H4 (cell line): Measurements from ENCODE around the gene IQCN. TPM values are rescaled to one million over a fixed set of nuclear protein-coding genes. Genes with fewer than 3 reads are reported as not detected.
A peak's percentile ranks its signal among the peaks of the same experiment; 100 is the strongest.

Experiments used
- DNase-seq: peaks from one replicate; pipeline ENCODE4 v3.0.0-alpha.2; 2015; ENCODE audit warnings: low spot score
- total RNA-seq: library from RNA; depleted of rRNA; stranded (reverse); fragments of >200 nt; shearing (Covaris generic); gene quantifications from 2 replicates; pipeline ENCODE4 v1.2.3, GENCODE V29; 2014

IQCN gene
- total RNA-seq, 1 experiment from 2014 or later, result 0.62 TPM

DNA sequence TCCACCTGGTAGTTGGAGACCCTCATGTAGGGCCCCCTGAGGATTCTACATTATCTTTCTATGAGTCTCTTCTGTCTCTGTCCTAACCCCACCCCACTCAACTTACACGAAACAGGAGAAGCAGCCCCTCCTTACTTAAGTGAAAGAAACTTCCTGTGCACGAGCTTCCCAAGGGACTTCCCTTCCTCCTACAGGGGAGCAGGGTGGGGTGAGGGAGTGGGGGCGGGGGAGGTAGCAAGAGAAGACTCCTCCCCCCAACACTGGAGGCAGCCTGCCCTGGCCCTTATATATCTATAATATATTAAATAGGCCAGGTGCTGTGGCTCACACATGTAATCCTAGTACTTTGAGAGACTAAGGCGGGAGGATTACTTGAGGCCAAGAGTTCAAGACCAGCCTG lies 42.5 kb downstream of the IQCN start:
- DNase-seq, result no peak

DNA sequence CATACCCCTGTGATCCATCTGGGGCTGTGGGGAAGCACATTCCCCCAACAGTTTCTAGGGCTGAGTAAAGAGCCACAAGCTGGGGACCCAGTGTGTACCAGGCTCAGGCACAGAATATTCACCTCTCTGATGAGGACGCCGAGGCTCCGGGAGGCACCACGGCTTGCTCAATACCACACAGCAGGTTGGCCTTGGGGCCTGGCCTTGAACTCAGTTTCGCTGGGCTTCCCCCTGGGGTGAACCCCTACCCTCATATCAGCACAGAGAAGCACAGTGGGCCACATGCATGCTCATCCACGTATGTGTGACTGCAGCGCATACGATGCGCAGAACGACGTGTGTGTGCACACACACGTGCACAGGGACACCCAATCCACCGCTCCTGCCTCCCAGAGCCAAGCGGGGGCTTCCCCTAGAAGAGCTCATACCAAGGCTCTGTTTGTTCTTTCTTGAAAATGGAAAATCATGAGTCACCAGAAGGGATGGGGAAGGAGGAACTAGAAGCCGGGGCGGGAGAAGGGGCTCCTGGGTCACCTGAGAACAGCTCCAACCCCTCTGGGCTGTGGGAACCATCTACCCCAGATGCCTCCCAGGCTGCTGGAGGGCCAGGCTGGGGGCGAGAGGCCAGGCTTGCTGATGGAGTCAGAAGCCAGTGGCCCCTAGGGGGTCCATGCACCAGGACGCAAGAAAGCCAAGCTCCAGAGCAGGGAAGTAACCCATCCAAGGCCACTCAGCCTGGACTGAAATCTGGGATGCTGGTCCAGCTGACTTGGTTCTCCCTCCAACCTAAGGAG lies 43.1 kb downstream of the IQCN start:
- no peak for DNase-seq

DNA sequence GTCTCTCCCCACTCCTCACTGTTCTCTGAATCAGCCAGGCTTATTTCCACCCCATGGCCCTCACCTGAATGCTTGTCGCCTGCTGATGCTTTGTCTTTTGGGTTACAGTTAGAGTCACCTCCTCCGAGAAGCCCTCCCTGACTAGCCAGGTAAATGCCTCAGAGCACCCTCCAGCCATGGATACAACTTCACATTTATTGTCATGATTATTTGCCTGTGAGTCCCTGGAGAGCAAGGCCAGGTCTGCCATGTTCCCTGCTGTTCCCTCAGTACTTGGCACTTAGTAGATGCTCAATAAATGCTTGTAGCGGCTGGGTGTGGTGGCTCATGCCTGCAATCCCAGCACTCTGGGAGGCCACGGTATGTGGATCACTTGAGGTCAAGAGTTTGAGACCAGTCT lies 44.3 kb downstream of the IQCN start:
- DNase-seq, result no peak

- DNase-seq, result no peak
These were observed 44.8 kb downstream of the IQCN start for GRCh38 chr19:18229474-18229873.

DNA sequence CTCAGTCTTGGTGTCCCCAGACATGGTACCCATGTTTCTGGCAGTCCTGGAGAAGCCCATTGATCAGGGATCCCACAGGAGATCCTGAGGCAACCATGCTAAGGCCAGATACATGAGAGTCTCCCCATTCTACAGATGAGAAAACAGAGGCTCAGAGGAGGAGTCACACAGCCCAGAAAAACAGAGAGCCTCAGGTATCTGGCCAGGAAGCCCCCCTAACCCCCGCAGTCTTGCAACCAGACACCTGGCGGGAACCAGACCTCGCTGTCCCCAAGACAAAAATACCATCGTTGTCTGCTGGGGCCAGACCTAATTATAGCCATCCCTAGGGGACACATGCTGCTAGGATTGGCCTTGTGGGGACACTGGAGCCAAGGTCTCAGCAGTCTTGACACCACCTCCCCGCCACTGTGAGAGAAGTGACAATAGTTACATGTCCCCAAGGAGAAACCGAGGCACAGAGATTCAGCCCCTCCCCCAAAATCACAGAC lies 46.4 kb downstream of the IQCN start:
- no peak for DNase-seq

GRCh38 chr19:18226956-18227780 lies 47.1 kb downstream of the IQCN start:
- no peak for DNase-seq

GRCh38 chr19:18225702-18226468 lies 48.4 kb downstream of the IQCN start, which contains the start of gene PDE4C:
TSS of gene PDE4C (minus strand) at chr19:18226438. CDS start at chr19:18226415, 23 bp downstream.
- DNase-seq, result no peak

DNA sequence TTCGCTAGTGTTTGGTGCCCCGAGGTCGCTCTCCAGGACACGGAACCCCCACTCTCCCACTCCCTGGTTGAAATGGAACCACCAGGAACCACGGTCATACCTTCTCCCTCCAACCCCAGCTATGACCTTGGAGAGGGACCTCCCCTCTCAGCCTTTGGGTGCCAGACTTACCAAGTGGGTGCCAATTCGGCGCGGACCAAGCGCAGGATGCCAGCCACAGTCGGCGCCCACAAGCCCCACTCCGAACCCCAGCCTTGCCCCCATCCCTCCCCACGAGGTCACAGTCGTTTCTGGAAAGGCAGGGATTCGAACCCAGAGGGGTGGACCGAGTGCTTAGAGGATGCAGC lies 48.9 kb downstream of the IQCN start:
- no peak for DNase-seq

GRCh38 chr19:18224525-18225354 lies 49.5 kb downstream of the IQCN start:
- DNase-seq, result peak; percentile 99

DNA sequence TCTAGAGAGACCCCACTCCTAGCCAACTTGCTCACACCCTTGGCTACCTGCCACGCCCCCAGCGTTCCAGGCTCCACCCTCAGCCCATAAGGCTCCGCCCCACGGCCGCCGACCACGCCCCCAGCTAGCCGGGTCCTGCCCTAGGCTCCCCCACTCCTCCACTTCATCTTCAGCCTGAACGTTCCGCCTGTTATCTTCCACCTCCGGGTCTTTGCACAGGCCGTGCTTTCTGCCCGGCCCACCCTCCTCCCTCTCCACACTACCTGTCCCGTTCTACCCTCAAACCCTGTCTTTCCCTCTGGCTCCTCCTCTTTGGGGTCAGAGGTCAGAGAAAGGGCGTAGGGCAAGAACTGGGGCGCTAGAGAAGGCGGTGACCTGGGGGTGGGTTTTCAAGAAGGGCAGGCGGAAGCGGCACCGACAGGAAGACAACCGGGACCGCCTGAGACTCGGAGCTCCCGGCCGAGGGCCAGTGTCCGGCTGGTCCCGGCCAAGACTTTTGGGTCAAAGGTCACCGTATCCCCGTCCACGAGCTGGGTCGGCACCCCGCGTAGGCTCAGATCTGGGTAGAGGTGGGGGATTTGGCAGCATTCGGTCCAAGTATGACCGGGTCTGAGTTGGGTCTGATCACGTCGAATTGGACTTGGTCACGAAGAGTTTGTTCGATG lies 50.3 kb downstream of the IQCN start:
- no peak for DNase-seq

DNA sequence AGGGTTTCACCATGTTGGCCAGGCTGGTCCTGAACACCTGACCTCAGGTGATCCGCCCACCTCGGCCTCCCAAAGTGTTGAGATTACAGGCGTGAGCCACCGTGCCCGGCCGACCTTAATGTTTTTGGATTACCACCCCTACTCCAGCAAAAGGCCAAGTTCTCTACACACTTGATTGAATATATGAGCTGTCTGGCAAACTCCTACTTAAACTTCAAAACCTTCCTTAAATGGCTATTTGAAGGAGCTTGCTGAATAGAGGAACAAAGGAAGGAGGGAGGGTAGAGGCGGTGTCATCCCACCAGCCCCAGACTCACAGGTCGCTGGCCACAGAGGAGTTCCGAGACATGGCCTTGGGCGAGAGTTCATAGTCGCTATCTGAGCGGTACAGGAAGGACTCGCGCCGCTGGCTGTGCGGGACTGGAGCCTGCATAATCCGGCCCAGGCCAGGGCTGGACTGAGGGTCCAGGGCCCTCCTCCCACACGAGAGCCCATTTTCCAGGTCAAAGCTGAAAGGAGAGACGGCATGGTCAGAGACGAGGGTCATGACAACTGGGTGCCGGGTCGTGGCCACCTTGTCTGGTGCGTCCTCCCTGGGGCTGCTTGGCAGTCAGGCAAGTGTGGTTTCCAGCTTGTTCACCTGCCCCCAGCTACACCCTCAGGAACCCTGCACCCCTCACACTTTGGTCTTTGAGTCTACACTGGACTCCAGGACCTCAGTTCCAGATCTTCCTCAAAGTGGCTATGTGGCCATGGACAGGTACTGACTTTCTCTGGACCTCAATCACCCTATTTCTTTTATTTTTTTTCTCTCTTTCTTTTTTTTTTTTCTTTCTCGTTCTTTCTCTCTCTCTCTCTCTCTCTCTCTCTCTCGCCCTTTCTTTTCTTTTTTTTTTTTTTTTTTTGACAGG lies 52.2 kb downstream of the IQCN start:
- DNase-seq, result no peak

DNA sequence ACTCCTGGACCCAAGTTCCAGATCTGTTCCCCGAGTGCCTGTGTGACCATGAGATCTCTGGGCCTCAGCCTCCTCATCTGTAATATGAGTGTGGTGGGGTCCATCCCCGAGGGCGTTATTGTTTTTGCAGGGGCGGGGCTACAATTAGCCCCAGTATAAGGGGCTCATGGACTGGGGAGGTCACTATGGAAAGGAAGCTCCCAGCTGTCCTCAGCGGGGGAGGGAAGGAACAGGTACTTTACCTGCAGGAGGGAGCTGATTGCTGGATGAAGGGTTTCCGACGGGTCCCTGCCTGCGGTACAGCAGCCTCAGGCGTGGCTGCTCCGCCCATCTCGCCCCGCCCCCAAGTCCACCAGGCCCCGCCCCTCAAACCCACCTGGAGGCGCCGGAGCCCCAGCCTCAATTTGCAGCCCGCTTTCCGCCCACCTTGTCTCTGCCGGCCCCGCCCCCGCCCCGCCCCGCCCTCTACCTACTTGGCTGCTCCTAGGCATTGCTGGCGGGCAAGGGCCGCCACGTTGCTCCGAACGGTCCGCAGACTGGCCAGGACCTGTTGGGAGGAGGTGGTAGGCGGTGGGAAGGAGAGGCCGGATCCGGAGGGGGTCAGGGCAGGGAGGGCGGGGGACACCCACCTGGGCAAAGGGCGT lies 53.5 kb downstream of the IQCN start:
- DNase-seq, result no peak

DNA sequence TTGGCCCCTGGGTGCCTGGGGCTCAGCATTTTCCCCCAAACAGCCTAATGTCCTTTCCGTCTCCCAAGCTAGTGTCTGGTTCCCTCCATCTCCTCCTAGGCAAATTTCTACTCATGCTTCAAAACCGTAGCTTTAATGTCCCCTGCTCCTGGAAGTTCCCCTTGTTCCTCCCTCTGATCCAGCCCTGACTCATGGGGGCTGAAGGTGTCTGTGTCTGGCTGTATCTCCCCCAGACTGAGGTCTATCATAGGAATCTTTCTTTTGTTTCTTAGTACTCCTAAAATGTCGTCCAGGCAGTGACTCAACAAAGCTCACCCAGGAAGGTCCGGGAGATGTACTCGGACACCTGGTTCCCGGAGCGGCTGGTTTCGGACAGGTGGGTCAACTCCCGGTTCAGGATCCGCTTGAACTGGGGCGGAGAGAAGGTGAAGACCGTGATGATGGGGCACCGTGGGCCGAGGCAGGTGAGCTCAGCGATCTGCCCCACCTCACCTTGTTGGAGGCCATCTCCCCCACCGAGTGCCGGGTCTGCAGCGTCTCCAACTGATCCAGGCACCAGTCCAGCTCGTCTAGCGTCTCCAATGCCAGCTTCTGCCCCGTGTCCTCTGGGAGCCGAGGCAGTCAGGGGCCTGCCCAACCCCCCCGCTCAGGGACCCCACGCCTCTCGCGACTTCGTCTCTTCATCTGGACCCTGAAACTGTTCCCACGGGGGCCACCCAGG lies 54.2 kb downstream of the IQCN start:
- no peak for DNase-seq

DNA sequence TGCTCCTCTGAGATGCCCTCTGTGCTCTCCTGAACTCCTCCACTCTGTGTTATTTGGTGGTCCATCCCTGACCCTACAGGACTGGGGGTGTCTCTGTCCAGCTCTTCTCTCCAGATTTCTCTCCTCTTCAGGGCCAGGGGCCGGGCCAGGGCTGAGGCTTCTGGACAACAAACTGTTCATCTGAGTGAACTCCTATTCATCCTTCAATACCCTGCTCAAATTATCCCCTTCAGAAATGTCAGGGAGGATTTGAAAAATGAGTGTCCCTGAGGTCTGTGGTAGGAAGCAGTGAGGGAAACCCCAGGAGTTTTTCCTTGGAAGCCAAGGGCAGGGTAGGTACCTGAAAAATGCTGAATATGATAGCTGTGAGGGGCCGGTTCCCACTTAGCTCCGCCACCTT lies 55.7 kb downstream of the IQCN start:
- no peak for DNase-seq

DNA sequence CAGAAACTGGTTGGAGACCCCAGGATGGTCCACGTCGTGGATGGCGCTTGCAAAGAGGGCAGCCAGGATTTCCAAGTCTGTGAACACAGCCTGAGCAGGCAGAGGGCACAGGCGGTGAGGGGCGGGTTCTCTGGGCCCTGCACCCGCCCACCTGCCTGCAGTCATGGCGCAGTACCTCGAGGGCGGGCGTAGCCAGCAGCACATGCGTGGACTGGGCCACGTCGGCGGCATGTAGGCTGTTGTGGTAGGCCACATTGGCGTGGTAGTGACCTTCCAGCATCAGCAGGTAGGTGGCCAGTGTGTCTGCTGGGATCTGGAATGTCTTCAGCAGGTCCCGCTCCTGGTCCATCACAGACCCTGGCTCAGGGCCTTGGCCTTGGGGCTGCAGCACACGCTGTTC lies 56.1 kb downstream of the IQCN start:
- DNase-seq, result no peak

DNA sequence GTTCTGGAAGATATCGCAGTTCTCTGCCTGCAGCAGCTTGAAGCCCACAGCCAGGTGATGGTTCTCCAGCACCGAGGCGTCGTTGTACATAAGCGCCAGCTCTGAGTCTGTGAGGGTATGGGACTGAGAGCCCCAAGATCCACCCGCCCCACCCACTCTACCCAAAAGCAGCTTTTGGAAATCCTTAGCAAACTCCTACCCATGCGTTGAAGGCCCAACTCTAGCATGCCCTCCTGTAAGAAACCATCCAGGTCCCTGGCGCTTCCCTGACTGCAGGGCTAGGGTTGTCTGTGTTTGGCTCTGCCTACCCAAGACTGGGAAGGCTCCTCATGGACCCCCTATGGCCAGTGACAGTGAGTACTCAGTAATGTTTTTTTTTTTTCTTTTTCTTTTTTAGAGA lies 57.5 kb downstream of the IQCN start:
- DNase-seq, result no peak

GRCh38 chr19:18214779-18215433 lies 59.3 kb downstream of the IQCN start:
- no peak for DNase-seq

- no peak for DNase-seq
These were observed 62.6 kb downstream of the IQCN start for GRCh38 chr19:18211683-18212082.
